GM18909 (cell line): Measurements from ENCODE around the gene FARP2.

Experiments used
- ATAC-seq: cut with Tn5 transposase; IDR thresholded peaks from one replicate; pipeline ENCODE4 v1.9.1; 2021; ENCODE audit warnings: mild to moderate bottlenecking; ENCODE audit not compliant: unreplicated experiment, poor library complexity

FARP2 gene

GRCh38 chr2:241321886-241322285 is 34.2 kb upstream of the FARP2 start:
- no peak for ATAC-seq

GRCh38 chr2:241323778-241324177 is 32.3 kb upstream of the FARP2 start:
- ATAC-seq = no peak

- no peak for ATAC-seq
Measured at GRCh38 chr2:241324775-241325174, 31.3 kb upstream of the FARP2 start.

- ATAC-seq = no peak
Measured at GRCh38 chr2:241325257-241325656, 30.8 kb upstream of the FARP2 start.

- no peak for ATAC-seq
Measured at GRCh38 chr2:241329669-241330615, 26.1 kb upstream of the FARP2 start.

GRCh38 chr2:241330616-241330981 is 25.5 kb upstream of the FARP2 start:
- ATAC-seq = no peak

GRCh38 chr2:241334813-241335212 is 21.3 kb upstream of the FARP2 start:
- no peak for ATAC-seq

- no peak for ATAC-seq
Measured at GRCh38 chr2:241339839-241340630, 16.1 kb upstream of the FARP2 start.

GRCh38 chr2:241340631-241341163 is 15.4 kb upstream of the FARP2 start:
- ATAC-seq = no peak

GRCh38 chr2:241344925-241345651 is 11.0 kb upstream of the FARP2 start:
- ATAC-seq = no peak

- no peak for ATAC-seq
Measured at GRCh38 chr2:241349941-241350340, 6.1 kb upstream of the FARP2 start.

GRCh38 chr2:241350530-241350877 is 5.6 kb upstream of the FARP2 start:
- ATAC-seq = no peak

- no peak for ATAC-seq
Measured at GRCh38 chr2:241350878-241351639, 5.0 kb upstream of the FARP2 start.

GRCh38 chr2:241351640-241352031 is 4.4 kb upstream of the FARP2 start:
- ATAC-seq = no peak

- ATAC-seq = no peak
Measured at GRCh38 chr2:241352227-241352626, 3.9 kb upstream of the FARP2 start.

GRCh38 chr2:241354668-241355658 is 1.1 kb upstream of the FARP2 start:
- no peak for ATAC-seq

- no peak for ATAC-seq
Measured at GRCh38 chr2:241356871-241357260, 781 bp downstream of the FARP2 start.

GRCh38 chr2:241357531-241357930 is 1.4 kb downstream of the FARP2 start:
- no peak for ATAC-seq

- ATAC-seq = peak; percentile 31
Measured at GRCh38 chr2:241358470-241358869, 2.4 kb downstream of the FARP2 start.
